Measurements from ENCODE around the gene FAM20A.
A peak's percentile ranks its signal among the peaks of the same experiment; 100 is the strongest.
"Not testable (repeated sequence)": the region's sequence is repeated elsewhere in the genome, so short reads cannot be mapped to it uniquely, and the experiment has no call there.

Gene FAM20A

GRCh38 chr17:68509141-68510057 is 91.8 kb downstream of the FAM20A start:
- H3K9me3 ChIP-seq (ENCODE audit: control insufficient read depth in 2 of 2, low read length in 2 of 2), result no peaks in the 10 kb centered on the region
- H3K4me3 ChIP-seq (ENCODE audit: low read length in 2 of 2), result no peak overlapping the region
- H3K36me3 ChIP-seq (ENCODE audit: control insufficient read depth in 2 of 2, insufficient read depth in 2 of 2, low read length in 2 of 2), result no peaks in the 10 kb centered on the region
- peaks cover 4% of the 10 kb centered on the region for H3K4me1 ChIP-seq (ENCODE audit: control insufficient read depth, insufficient read depth, low read length)
- H3K9ac ChIP-seq (ENCODE audit: low read length in 2 of 2), result no peak overlapping the region
- H3K27ac ChIP-seq (ENCODE audit: low read length), result no peak overlapping the region
- H3K27me3 ChIP-seq (ENCODE audit: control insufficient read depth in 1 of 2, insufficient read depth in 2 of 2, low read length in 2 of 2), result no peaks in the 10 kb centered on the region

GRCh38 chr17:68507576-68507975 is 93.6 kb downstream of the FAM20A start:
- peaks cover 4% of the 10 kb centered on the region for H3K4me1 ChIP-seq (ENCODE audit: control insufficient read depth, insufficient read depth, low read length)
- H3K9me3 ChIP-seq (ENCODE audit: control insufficient read depth in 2 of 2, low read length in 2 of 2), result no peaks in the 10 kb centered on the region
- no peaks in the 10 kb centered on the region for H3K36me3 ChIP-seq (ENCODE audit: control insufficient read depth in 2 of 2, insufficient read depth in 2 of 2, low read length in 2 of 2)
- H3K4me3 ChIP-seq (ENCODE audit: low read length in 2 of 2), result no peak overlapping the region
- H3K27ac ChIP-seq (ENCODE audit: low read length), result no peak overlapping the region
- no peaks in the 10 kb centered on the region for H3K27me3 ChIP-seq (ENCODE audit: control insufficient read depth in 1 of 2, insufficient read depth in 2 of 2, low read length in 2 of 2)
- H3K9ac ChIP-seq (ENCODE audit: low read length in 2 of 2), result no peak overlapping the region

GRCh38 chr17:68505951-68506350 is 95.2 kb downstream of the FAM20A start:
- Histone ChIP-seq H3K9me3 (ENCODE audit: control insufficient read depth in 2 of 2, low read length in 2 of 2) (no peaks in the 10 kb centered on the region), H3K36me3 (ENCODE audit: control insufficient read depth in 2 of 2, insufficient read depth in 2 of 2, low read length in 2 of 2) (no peaks in the 10 kb centered on the region), H3K27ac (ENCODE audit: low read length) (no peak overlapping the region), H3K27me3 (ENCODE audit: control insufficient read depth in 1 of 2, insufficient read depth in 2 of 2, low read length in 2 of 2) (peaks cover 0 to 2% of the 10 kb centered on the region in 2 donors), H3K4me1 (ENCODE audit: control insufficient read depth, insufficient read depth, low read length) (no peaks in the 10 kb centered on the region), H3K4me3 (ENCODE audit: low read length in 2 of 2) (no peak overlapping the region), H3K9ac (ENCODE audit: low read length in 2 of 2) (no peak overlapping the region)

- Histone ChIP-seq H3K27me3 (ENCODE audit: control insufficient read depth in 1 of 2, insufficient read depth in 2 of 2, low read length in 2 of 2) (peaks cover 0 to 4% of the 10 kb centered on the region in 2 donors), H3K9me3 (ENCODE audit: control insufficient read depth in 2 of 2, low read length in 2 of 2) (no peaks in the 10 kb centered on the region), H3K27ac (ENCODE audit: low read length) (no peak overlapping the region), H3K4me3 (ENCODE audit: low read length in 2 of 2) (no peak overlapping the region), H3K9ac (ENCODE audit: low read length in 2 of 2) (no peak overlapping the region), H3K36me3 (ENCODE audit: control insufficient read depth in 2 of 2, insufficient read depth in 2 of 2, low read length in 2 of 2) (no peaks in the 10 kb centered on the region), H3K4me1 (ENCODE audit: control insufficient read depth, insufficient read depth, low read length) (no peaks in the 10 kb centered on the region)
Measured at GRCh38 chr17:68501074-68501473, 100.1 kb downstream of the FAM20A start.

GRCh38 chr17:68499587-68499986 is 101.6 kb downstream of the FAM20A start:
- Histone ChIP-seq H3K27me3 (ENCODE audit: control insufficient read depth in 1 of 2, insufficient read depth in 2 of 2, low read length in 2 of 2) (peaks cover 0 to 4% of the 10 kb centered on the region in 2 donors), H3K9me3 (ENCODE audit: control insufficient read depth in 2 of 2, low read length in 2 of 2) (no peaks in the 10 kb centered on the region), H3K4me3 (ENCODE audit: low read length in 2 of 2) (no peak overlapping the region), H3K9ac (ENCODE audit: low read length in 2 of 2) (no peak overlapping the region), H3K27ac (ENCODE audit: low read length) (no peak overlapping the region), H3K4me1 (ENCODE audit: control insufficient read depth, insufficient read depth, low read length) (no peaks in the 10 kb centered on the region), H3K36me3 (ENCODE audit: control insufficient read depth in 2 of 2, insufficient read depth in 2 of 2, low read length in 2 of 2) (no peaks in the 10 kb centered on the region)

- no peaks in the 10 kb centered on the region for H3K9me3 ChIP-seq (ENCODE audit: control insufficient read depth in 2 of 2, low read length in 2 of 2)
- no peaks in the 10 kb centered on the region for H3K36me3 ChIP-seq (ENCODE audit: control insufficient read depth in 2 of 2, insufficient read depth in 2 of 2, low read length in 2 of 2)
- peaks cover 0 to 4% of the 10 kb centered on the region in 2 donors for H3K27me3 ChIP-seq (ENCODE audit: control insufficient read depth in 1 of 2, insufficient read depth in 2 of 2, low read length in 2 of 2)
- no peak overlapping the region for H3K27ac ChIP-seq (ENCODE audit: low read length)
- no peaks in the 10 kb centered on the region for H3K4me1 ChIP-seq (ENCODE audit: control insufficient read depth, insufficient read depth, low read length)
- no peak overlapping the region for H3K9ac ChIP-seq (ENCODE audit: low read length in 2 of 2)
- no peak overlapping the region for H3K4me3 ChIP-seq (ENCODE audit: low read length in 2 of 2)
Measured at GRCh38 chr17:68498479-68499326, 102.5 kb downstream of the FAM20A start.

- Histone ChIP-seq H3K9ac (ENCODE audit: low read length in 2 of 2) (no peak overlapping the region), H3K36me3 (ENCODE audit: control insufficient read depth in 2 of 2, insufficient read depth in 2 of 2, low read length in 2 of 2) (no peaks in the 10 kb centered on the region), H3K4me3 (ENCODE audit: low read length in 2 of 2) (no peak overlapping the region), H3K9me3 (ENCODE audit: control insufficient read depth in 2 of 2, low read length in 2 of 2) (no peaks in the 10 kb centered on the region), H3K27me3 (ENCODE audit: control insufficient read depth in 1 of 2, insufficient read depth in 2 of 2, low read length in 2 of 2) (peaks cover 0 to 4% of the 10 kb centered on the region in 2 donors), H3K4me1 (ENCODE audit: control insufficient read depth, insufficient read depth, low read length) (no peaks in the 10 kb centered on the region), H3K27ac (ENCODE audit: low read length) (no peak overlapping the region)
Measured at GRCh38 chr17:68497885-68498319, 103.3 kb downstream of the FAM20A start.

- Histone ChIP-seq H3K27me3 (ENCODE audit: control insufficient read depth in 1 of 2, insufficient read depth in 2 of 2, low read length in 2 of 2) (no peaks in the 10 kb centered on the region), H3K9me3 (ENCODE audit: control insufficient read depth in 2 of 2, low read length in 2 of 2) (no peaks in the 10 kb centered on the region), H3K36me3 (ENCODE audit: control insufficient read depth in 2 of 2, insufficient read depth in 2 of 2, low read length in 2 of 2) (no peaks in the 10 kb centered on the region), H3K9ac (ENCODE audit: low read length in 2 of 2) (no peak overlapping the region), H3K4me3 (ENCODE audit: low read length in 2 of 2) (no peak overlapping the region), H3K4me1 (ENCODE audit: control insufficient read depth, insufficient read depth, low read length) (no peaks in the 10 kb centered on the region), H3K27ac (ENCODE audit: low read length) (no peak overlapping the region)
Measured at GRCh38 chr17:68495081-68495480, 106.1 kb downstream of the FAM20A start.

GRCh38 chr17:68492394-68493054 is 108.6 kb downstream of the FAM20A start:
- H3K4me1 ChIP-seq (ENCODE audit: control insufficient read depth, insufficient read depth, low read length); H3K4me3 ChIP-seq (ENCODE audit: low read length in 2 of 2); H3K27me3 ChIP-seq (ENCODE audit: control insufficient read depth in 1 of 2, insufficient read depth in 2 of 2, low read length in 2 of 2); H3K36me3 ChIP-seq (ENCODE audit: control insufficient read depth in 2 of 2, insufficient read depth in 2 of 2, low read length in 2 of 2); H3K9me3 ChIP-seq (ENCODE audit: control insufficient read depth in 2 of 2, low read length in 2 of 2); H3K9ac ChIP-seq (ENCODE audit: low read length in 2 of 2); H3K27ac ChIP-seq (ENCODE audit: low read length): not testable (repeated sequence)

GRCh38 chr17:68491381-68492231 is 109.6 kb downstream of the FAM20A start:
- Histone ChIP-seq H3K4me1 (ENCODE audit: control insufficient read depth, insufficient read depth, low read length) (no peaks in the 10 kb centered on the region), H3K4me3 (ENCODE audit: low read length in 2 of 2) (peak overlapping the region in 1 of 2 donors; percentile 15), H3K36me3 (ENCODE audit: control insufficient read depth in 2 of 2, insufficient read depth in 2 of 2, low read length in 2 of 2) (no peaks in the 10 kb centered on the region), H3K9me3 (ENCODE audit: control insufficient read depth in 2 of 2, low read length in 2 of 2) (no peaks in the 10 kb centered on the region), H3K27me3 (ENCODE audit: control insufficient read depth in 1 of 2, insufficient read depth in 2 of 2, low read length in 2 of 2) (no peaks in the 10 kb centered on the region), H3K27ac (ENCODE audit: low read length) (no peak overlapping the region), H3K9ac (ENCODE audit: low read length in 2 of 2) (no peak overlapping the region)

All from stomach smooth muscle (tissue), 2 donors.